Tibial nerve (tissue), 4 donors: Measurements from ENCODE around the gene ST3GAL3. TPM values are rescaled to one million over a fixed set of nuclear protein-coding genes. Genes with fewer than 3 reads are reported as not detected.

ENCODE experiments used
- DNase-seq, 2 donors: peaks; one replicate each; pipeline ENCODE4 v3.0.0-alpha.2; 2019; ENCODE audit warnings: low spot score in 2 of 2
- H3K27ac ChIP-seq, 4 donors: fragments of 200-600 bp; sonication (generic) in 3 of 4; one replicate each; pipeline ENCODE4 v1.5.1; 2017 to 2019; ENCODE audit warnings: mild to moderate bottlenecking in 1 of 4
- H3K27me3 ChIP-seq, 2 donors: fragments of 200-600 bp; sonication (generic) in 1 of 2; one replicate each; pipeline versions ENCODE4 v1.5.1 to v1.6.0; 2017 to 2019
- H3K36me3 ChIP-seq, 3 donors: fragments of 200-600 bp; sonication (generic); one replicate each; pipeline ENCODE4 v1.5.1; 2018 to 2019
- H3K4me1 ChIP-seq, 4 donors: fragments of 200-600 bp; sonication (generic) in 3 of 4; one replicate each; pipeline ENCODE4 v1.5.1; 2017 to 2019
- H3K4me3 ChIP-seq, 4 donors: fragments of 200-600 bp; sonication (generic) in 3 of 4; one replicate each; pipeline ENCODE4 v1.5.1; 2017 to 2019; ENCODE audit warnings: mild to moderate bottlenecking in 1 of 4, moderate library complexity in 1 of 4
- H3K9me3 ChIP-seq, 4 donors: fragments of 200-600 bp; sonication (generic) in 3 of 4; one replicate each; pipeline ENCODE4 v1.5.1; 2017 to 2019
- CTCF ChIP-seq, 5 experiments: fragments of 200-600 bp in 3 of 5; fragments of 450-650 bp in 2 of 5; sonication (generic) in 3 of 5; IDR thresholded peaks; one replicate each; pipeline ENCODE4 v1.5.1; 2016 to 2019; ENCODE audit warnings: antibody characterized with exemption in 5 of 5, mild to moderate bottlenecking in 3 of 5, moderate library complexity in 2 of 5
- EP300 ChIP-seq, 2 donors: sonication (generic); formaldehyde crosslinking; IDR thresholded peaks; one replicate each; pipeline ENCODE4 v1.6.1; 2017; ENCODE audit warnings: antibody characterized with exemption in 2 of 2, mild to moderate bottlenecking in 1 of 2
- POLR2A ChIP-seq, 2 donors: fragments of 450-650 bp; IDR thresholded peaks; one replicate each; pipeline ENCODE4 v1.6.1; 2017; ENCODE audit warnings: antibody characterized with exemption in 2 of 2, mild to moderate bottlenecking in 2 of 2, moderate library complexity in 2 of 2
- WGBS, 2 donors: methylation state at CpG; one replicate each; pipeline ENCODE4 v1.1.5; 2018; 5-methylcytosine and 5-hydroxymethylcytosine counted together
- total RNA-seq, 4 donors: library from RNA; depleted of rRNA; stranded (reverse); fragments of >200 nt; gene quantifications; one replicate each; pipeline ENCODE4 v1.1.0, GENCODE V29; 2016

ST3GAL3 gene
- total RNA-seq, 4 donors from 2014 or later: 20.7 to 27.0 (median 24.1) TPM

GRCh38 chr1:43879414-43879813 lies 172.1 kb downstream of the ST3GAL3 start:
- H3K4me3 ChIP-seq: no peak overlapping the region
- WGBS, 2 donors: 90 to 94% methylated on average over 4 of the region's 4 CpGs
- DNase-seq: no peak
- TF ChIP-seq EP300 (IDR thresholded peaks at IDR 0.05): no peak
- TF ChIP-seq POLR2A (IDR thresholded peaks at IDR 0.05): no peak
- TF ChIP-seq CTCF (IDR thresholded peaks at IDR 0.05): no peak
- no peaks in the 10 kb centered on the region for H3K27me3 ChIP-seq
- H3K36me3 ChIP-seq: peaks cover 0 to 7% (median 0%) of the 10 kb centered on the region in 3 donors
- no peaks in the 10 kb centered on the region for H3K4me1 ChIP-seq
- no peaks in the 10 kb centered on the region for H3K9me3 ChIP-seq
- no peak overlapping the region for H3K27ac ChIP-seq

- Histone ChIP-seq H3K27me3 (no peaks in the 10 kb centered on the region), H3K27ac (no peak overlapping the region), H3K36me3 (peaks cover 0 to 7% (median 0%) of the 10 kb centered on the region in 3 donors), H3K4me3 (no peak overlapping the region), H3K9me3 (no peaks in the 10 kb centered on the region), H3K4me1 (no peaks in the 10 kb centered on the region)
- DNase-seq: no peak
- TF ChIP-seq EP300 (IDR thresholded peaks at IDR 0.05) (no peak), CTCF (IDR thresholded peaks at IDR 0.05) (no peak), POLR2A (IDR thresholded peaks at IDR 0.05) (no peak)
- WGBS, 2 donors: 93 to 100% methylated on average over 2 of the region's 2 CpGs
These were observed 172.7 kb downstream of the ST3GAL3 start for GRCh38 chr1:43879996-43880395.

- no peak for DNase-seq
- TF ChIP-seq CTCF (IDR thresholded peaks at IDR 0.05): no peak
- no peak for TF ChIP-seq POLR2A (IDR thresholded peaks at IDR 0.05)
- TF ChIP-seq EP300 (IDR thresholded peaks at IDR 0.05): peak in 1 of 2 donors; percentile 13
- no peaks in the 10 kb centered on the region for H3K27me3 ChIP-seq
- WGBS, 2 donors: 76 to 79% methylated on average over 5 of the region's 5 CpGs
- H3K27ac ChIP-seq: no peak overlapping the region
- H3K36me3 ChIP-seq: peaks cover 0 to 13% (median 0%) of the 10 kb centered on the region in 3 donors
- H3K9me3 ChIP-seq: no peaks in the 10 kb centered on the region
- H3K4me1 ChIP-seq: no peaks in the 10 kb centered on the region
- H3K4me3 ChIP-seq: no peak overlapping the region
These were observed 173.3 kb downstream of the ST3GAL3 start for GRCh38 chr1:43880604-43881003.

- Histone ChIP-seq H3K27me3 (no peaks in the 10 kb centered on the region), H3K27ac (no peak overlapping the region), H3K9me3 (no peaks in the 10 kb centered on the region), H3K4me1 (no peaks in the 10 kb centered on the region), H3K36me3 (peaks cover 0 to 13% (median 0%) of the 10 kb centered on the region in 3 donors), H3K4me3 (no peak overlapping the region)
- no peak for DNase-seq
- TF ChIP-seq EP300 (IDR thresholded peaks at IDR 0.05) (no peak), POLR2A (IDR thresholded peaks at IDR 0.05) (no peak), CTCF (IDR thresholded peaks at IDR 0.05) (no peak)
- WGBS, 2 donors: 59 to 68% methylated on average over 4 of the region's 4 CpGs
These were observed 174.1 kb downstream of the ST3GAL3 start for GRCh38 chr1:43881415-43881814.

- DNase-seq: no peak
These were observed 175.4 kb downstream of the ST3GAL3 start for GRCh38 chr1:43882763-43883162.

More at GRCh38 chr1:43882763-43883162, 175.4 kb downstream of the ST3GAL3 start:
- Histone ChIP-seq H3K4me1 (no peaks in the 10 kb centered on the region), H3K27ac (no peak overlapping the region), H3K36me3 (peaks cover 0 to 13% (median 0%) of the 10 kb centered on the region in 3 donors), H3K27me3 (no peaks in the 10 kb centered on the region), H3K9me3 (no peaks in the 10 kb centered on the region), H3K4me3 (no peak overlapping the region)
- TF ChIP-seq CTCF (IDR thresholded peaks at IDR 0.05) (no peak), EP300 (IDR thresholded peaks at IDR 0.05) (no peak), POLR2A (IDR thresholded peaks at IDR 0.05) (no peak)
- WGBS, 2 donors: 91 to 95% methylated on average over 4 of the region's 4 CpGs
